ENCODE measurements around the gene SIRT6.
"Not testable (repeated sequence)": the region's sequence is repeated elsewhere in the genome, so short reads cannot be mapped to it uniquely, and the experiment has no call there.

Gene SIRT6

DNA sequence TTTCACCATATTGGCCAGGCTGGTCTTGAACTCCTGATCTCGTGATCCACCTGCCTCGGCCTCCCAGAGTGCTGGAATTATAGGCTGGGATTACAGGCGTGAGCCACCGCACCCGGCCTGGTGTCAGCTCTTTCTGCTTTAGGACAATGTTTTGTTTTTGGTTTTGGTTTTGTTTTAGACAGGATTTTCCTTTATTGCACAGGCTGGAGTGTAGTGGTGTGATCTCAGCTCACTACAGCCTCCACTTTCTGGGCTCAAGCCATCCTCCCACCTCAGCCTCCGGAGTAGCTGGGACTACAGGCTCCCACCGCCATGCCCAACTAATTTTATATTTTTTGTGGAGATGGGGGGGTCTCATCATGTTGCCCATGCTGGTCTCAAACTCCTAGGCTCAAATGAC lies 53.3 kb downstream of the SIRT6 start:
- not testable (repeated sequence) for DNase-seq

- DNase-seq = not testable (repeated sequence)
Observed at GRCh38 chr19:4127322-4127721, 55.0 kb downstream of the SIRT6 start.

GRCh38 chr19:4124638-4125037 lies 57.7 kb downstream of the SIRT6 start:
- no peak for DNase-seq

Measured in activated CD4-positive, alpha-beta T cell treated with anti-CD3 and anti-CD28 coated beads, Interleukin-2, amount 50 U/mL, for 4 hours (primary cell).